Gastrocnemius medialis (tissue), 4 donors: ENCODE results near the gene KDM4B. TPM values are rescaled to one million over a fixed set of nuclear protein-coding genes. Genes with fewer than 3 reads are reported as not detected.

Source experiments
- ATAC-seq, 2 donors: fragments of 150-250 bp; one replicate each; pipeline ENCODE4 v1.9.1; 2016
- DNase-seq, 2 donors: peaks; one replicate each; pipeline ENCODE4 v3.0.0-alpha.2; 2019
- H3K27ac ChIP-seq, 4 donors: fragments of 200-600 bp; sonication (generic); 1 replicate in 1 of 4; 2 replicates in 3 of 4; pipeline ENCODE4 v1.5.1; 2016 to 2018; ENCODE audit warnings: mild to moderate bottlenecking in 2 of 4, moderate library complexity in 1 of 4
- H3K27me3 ChIP-seq, 3 donors: fragments of 200-600 bp; sonication (generic) in 2 of 3; 1 replicate in 1 of 3; 2 replicates in 2 of 3; pipeline versions ENCODE4 v1.5.1 to v1.6.0; 2016 to 2019; ENCODE audit warnings: mild to moderate bottlenecking in 1 of 3, moderate library complexity in 1 of 3
- H3K36me3 ChIP-seq, 2 donors: fragments of 200-600 bp; sonication (generic) in 1 of 2; one replicate each; pipeline ENCODE4 v1.5.1; 2017 to 2018
- H3K4me1 ChIP-seq, 2 donors: fragments of 200-600 bp; sonication (generic) in 1 of 2; one replicate each; pipeline ENCODE4 v1.5.1; 2016 to 2017; ENCODE audit warnings: mild to moderate bottlenecking in 2 of 2
- H3K4me3 ChIP-seq, 4 donors: fragments of 200-600 bp; sonication (generic) in 3 of 4; 1 replicate in 1 of 4; 2 replicates in 3 of 4; pipeline ENCODE4 v1.5.1; 2016 to 2019; ENCODE audit warnings: mild to moderate bottlenecking in 2 of 4
- H3K9me3 ChIP-seq, 3 donors: fragments of 200-600 bp; sonication (generic) in 2 of 3; 1 replicate in 1 of 3; 2 replicates in 2 of 3; pipeline ENCODE4 v1.5.1; 2016 to 2019
- CTCF ChIP-seq, 5 experiments: fragments of 450-650 bp in 3 of 5; fragments of 200-600 bp in 2 of 5; sonication (generic) in 2 of 5; IDR thresholded peaks in 4 of 5; conservative IDR thresholded peaks in 1 of 5; 1 replicate in 4 of 5; 2 replicates in 1 of 5; pipeline ENCODE4 v1.5.1; 2016 to 2019; ENCODE audit warnings: antibody characterized with exemption in 5 of 5, mild to moderate bottlenecking in 3 of 5, moderate library complexity in 3 of 5
- POLR2A ChIP-seq, 2 donors: fragments of 450-650 bp; IDR thresholded peaks; one replicate each; pipeline ENCODE4 v1.6.1; 2017; ENCODE audit warnings: antibody characterized with exemption in 2 of 2, mild to moderate bottlenecking in 2 of 2, moderate library complexity in 2 of 2
- in situ Hi-C, 4 donors: fragments of 200-750 bp; cut with MboI; loops; one replicate each; pipeline versions ENCODE4 v1.15.0 to v1.8.0; 2017; ENCODE audit warnings: low sequenced_read_pairs in 4 of 4
- intact Hi-C: fragments of 100-400 bp; cut with DNase I; formaldehyde crosslinking; loops from one replicate; pipeline ENCODE4 v1.15.1; 2023; ENCODE audit warnings: low total_unique reads
- total RNA-seq, 4 donors: library from RNA; depleted of rRNA; stranded (reverse); fragments of >200 nt; gene quantifications; one replicate each; pipeline versions ENCODE4 v1.1.0 to v1.2.3, GENCODE V29; 2016

Gene KDM4B
- total RNA-seq, 4 donors from 2014 or later = 40.9 to 61.4 (median 46.4) TPM

GRCh38 chr19:5182751-5183150 is 213.8 kb downstream of the KDM4B start:
- DNase-seq (no peak), ATAC-seq (no peak)
- no peaks in the 10 kb centered on the region for H3K9me3 ChIP-seq
- intact Hi-C loops = no loop called here
- peaks cover 0 to 7% (median 0%) of the 10 kb centered on the region in 3 donors for H3K27me3 ChIP-seq
- TF ChIP-seq POLR2A (IDR thresholded peaks at IDR 0.05) = no peak
- no peak for TF ChIP-seq CTCF (IDR thresholded peaks at IDR 0.05 in 4 of 5, conservative IDR thresholded peaks at IDR 0.05 in 1 of 5)
- H3K27ac ChIP-seq = no peak overlapping the region
- no peaks in the 10 kb centered on the region for H3K36me3 ChIP-seq
- H3K4me1 ChIP-seq = no peaks in the 10 kb centered on the region
- H3K4me3 ChIP-seq = no peak overlapping the region
- in situ Hi-C loops = no loop called here

- H3K27me3 ChIP-seq = peaks cover 0 to 7% (median 0%) of the 10 kb centered on the region in 3 donors
- ATAC-seq = no peak
- H3K9me3 ChIP-seq = no peaks in the 10 kb centered on the region
- no peak overlapping the region for H3K4me3 ChIP-seq
- no peak for DNase-seq
- TF ChIP-seq POLR2A (IDR thresholded peaks at IDR 0.05) = no peak
- TF ChIP-seq CTCF (IDR thresholded peaks at IDR 0.05 in 4 of 5, conservative IDR thresholded peaks at IDR 0.05 in 1 of 5) = no peak
- intact Hi-C loops (no loop called here), in situ Hi-C loops (no loop called here)
- H3K36me3 ChIP-seq = no peaks in the 10 kb centered on the region
- no peaks in the 10 kb centered on the region for H3K4me1 ChIP-seq
- no peak overlapping the region for H3K27ac ChIP-seq
Measured at GRCh38 chr19:5183616-5184015, 214.7 kb downstream of the KDM4B start.

GRCh38 chr19:5184930-5185329 is 216.0 kb downstream of the KDM4B start:
- H3K4me3 ChIP-seq = no peak overlapping the region
- DNase-seq (no peak), ATAC-seq (no peak)
- no peaks in the 10 kb centered on the region for H3K4me1 ChIP-seq
- H3K27ac ChIP-seq = no peak overlapping the region
- in situ Hi-C loops (no loop called here), intact Hi-C loops (no loop called here)
- H3K9me3 ChIP-seq = no peaks in the 10 kb centered on the region
- TF ChIP-seq POLR2A (IDR thresholded peaks at IDR 0.05) = no peak
- no peak for TF ChIP-seq CTCF (IDR thresholded peaks at IDR 0.05 in 4 of 5, conservative IDR thresholded peaks at IDR 0.05 in 1 of 5)
- no peaks in the 10 kb centered on the region for H3K36me3 ChIP-seq
- peaks cover 0 to 7% (median 0%) of the 10 kb centered on the region in 3 donors for H3K27me3 ChIP-seq

- in situ Hi-C loops (no loop called here), intact Hi-C loops (no loop called here)
- Histone ChIP-seq H3K36me3 (no peaks in the 10 kb centered on the region), H3K9me3 (no peaks in the 10 kb centered on the region), H3K27ac (no peak overlapping the region), H3K27me3 (peaks cover 0 to 5% (median 0%) of the 10 kb centered on the region in 3 donors), H3K4me1 (no peaks in the 10 kb centered on the region), H3K4me3 (no peak overlapping the region)
- no peak for DNase-seq
- no peak for ATAC-seq
- no peak for TF ChIP-seq POLR2A (IDR thresholded peaks at IDR 0.05)
- no peak for TF ChIP-seq CTCF (IDR thresholded peaks at IDR 0.05 in 4 of 5, conservative IDR thresholded peaks at IDR 0.05 in 1 of 5)
Measured at GRCh38 chr19:5186293-5187050, 217.6 kb downstream of the KDM4B start.
